SU-DHL-6 (cell line): ENCODE data around the gene ELMO1.

Experiments
- CTCF ChIP-seq: fragments of 200-600 bp; sonication (generic); IDR thresholded peaks from one replicate; pipeline ENCODE4 v1.5.1; 2017; ENCODE audit warnings: antibody characterized with exemption, mild to moderate bottlenecking, low read length, moderate library complexity; ENCODE audit not compliant: insufficient read depth, poor library complexity, severe bottlenecking
- EZH2phosphoT487 ChIP-seq: fragments of 200-600 bp; sonication (generic), shearing (Covaris generic); conservative IDR thresholded peaks from 2 replicates; pipeline ENCODE4 v1.6.1; 2018; ENCODE audit warnings: mild to moderate bottlenecking, antibody characterized with exemption, low read length, moderate library complexity, mixed read lengths

DNA sequence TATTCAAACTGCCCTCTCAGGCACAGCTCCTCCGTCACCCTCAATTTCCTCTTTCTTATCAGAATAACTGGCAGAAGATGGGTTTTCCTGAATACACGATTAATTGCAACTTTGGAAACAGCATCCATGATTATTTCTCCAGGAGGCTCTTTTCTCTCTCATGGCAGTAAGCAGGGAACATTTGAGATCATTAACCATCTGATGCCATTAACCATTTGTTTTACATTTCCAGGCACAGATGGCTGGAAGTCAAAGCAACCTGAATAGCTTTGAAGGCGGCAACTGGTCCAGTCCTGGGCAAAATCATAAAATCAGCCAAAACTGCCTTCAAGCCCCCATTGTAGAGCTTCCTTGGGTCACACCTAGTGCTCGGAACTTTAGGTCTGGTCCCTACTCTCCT, 434.9 kb downstream of the ELMO1 start:
- TF ChIP-seq CTCF = no peak
- no peak for TF ChIP-seq EZH2phosphoT487
